ENCODE measurements around the gene EEF2K.
"Not testable (repeated sequence)": the region's sequence is repeated elsewhere in the genome, so short reads cannot be mapped to it uniquely, and the experiment has no call there.

The EEF2K gene

DNA sequence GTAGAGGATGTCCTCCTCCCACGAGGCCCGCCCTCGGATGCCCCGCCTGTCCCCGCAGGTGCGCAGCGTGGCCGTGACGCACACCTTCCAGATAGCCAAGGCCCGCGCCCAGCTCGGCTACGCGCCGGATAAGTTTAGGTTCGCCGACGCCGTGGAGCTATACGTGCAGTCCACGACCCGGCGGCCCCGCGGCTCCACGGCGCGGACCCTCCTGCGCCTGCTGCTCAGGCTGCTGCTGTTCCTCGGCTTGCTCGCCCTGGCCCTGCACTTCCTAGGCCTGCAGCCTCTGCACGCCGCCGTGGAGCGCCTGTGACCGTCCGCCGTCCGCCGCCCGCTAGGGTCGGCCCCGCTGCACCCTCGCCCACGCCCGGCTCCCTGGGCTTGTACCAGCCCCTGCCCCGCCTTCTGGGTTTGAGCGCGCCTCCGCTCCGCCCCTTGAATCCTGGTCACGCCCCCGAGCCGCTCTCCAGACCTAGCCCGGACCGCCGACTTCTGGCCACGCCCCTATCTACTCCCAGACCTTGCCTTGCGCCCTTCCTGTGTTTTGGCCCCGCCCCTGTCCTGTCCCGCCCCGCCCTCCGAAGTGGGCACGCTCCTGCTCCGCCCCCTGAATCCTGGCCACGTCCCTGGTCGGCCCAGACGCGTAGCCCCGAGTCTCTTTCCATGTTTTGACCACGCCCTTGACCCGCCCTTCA is 15.8 kb upstream of the EEF2K start:
- DNase-seq (ENCODE audit: low read depth) = peak; percentile 100

DNA sequence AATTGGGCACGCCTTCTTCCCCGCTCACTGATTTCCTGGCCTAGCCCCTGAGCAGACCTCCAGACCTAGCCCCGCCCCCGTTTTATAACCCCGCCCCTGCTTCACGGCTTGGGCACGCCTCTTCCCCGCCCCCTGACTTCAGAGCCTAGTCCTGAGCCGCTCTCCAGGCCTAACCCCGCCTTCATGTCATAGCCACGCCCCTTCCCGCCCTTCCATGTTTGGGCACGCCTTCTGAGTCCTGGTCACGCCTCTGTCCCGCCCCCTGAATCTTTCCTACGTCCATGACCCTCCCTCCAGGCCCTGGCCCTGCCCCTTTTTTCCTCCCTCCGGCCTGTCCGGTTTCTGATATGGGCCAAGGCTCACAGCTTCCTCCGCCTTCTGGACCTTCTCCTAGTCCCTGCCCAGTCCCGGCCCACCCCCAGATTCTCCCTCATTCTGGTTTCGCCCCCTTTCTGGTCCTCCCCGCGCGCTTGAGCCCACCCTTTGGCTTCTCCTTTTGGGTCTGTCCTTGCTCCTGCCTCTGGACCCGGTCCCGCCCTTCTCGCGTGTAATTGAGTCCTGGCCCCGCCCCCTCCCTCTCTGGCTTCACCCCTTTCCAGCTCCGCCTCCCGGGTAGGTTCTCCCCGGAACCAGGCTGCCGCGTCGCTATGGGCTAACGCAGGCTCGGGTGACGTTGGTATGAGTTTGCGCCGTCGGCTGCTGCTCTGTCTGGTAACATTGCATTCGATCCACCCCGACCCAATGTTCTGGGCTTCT is 15.1 kb upstream of the EEF2K start:
- DNase-seq (ENCODE audit: low read depth) = peak; percentile 98

DNA sequence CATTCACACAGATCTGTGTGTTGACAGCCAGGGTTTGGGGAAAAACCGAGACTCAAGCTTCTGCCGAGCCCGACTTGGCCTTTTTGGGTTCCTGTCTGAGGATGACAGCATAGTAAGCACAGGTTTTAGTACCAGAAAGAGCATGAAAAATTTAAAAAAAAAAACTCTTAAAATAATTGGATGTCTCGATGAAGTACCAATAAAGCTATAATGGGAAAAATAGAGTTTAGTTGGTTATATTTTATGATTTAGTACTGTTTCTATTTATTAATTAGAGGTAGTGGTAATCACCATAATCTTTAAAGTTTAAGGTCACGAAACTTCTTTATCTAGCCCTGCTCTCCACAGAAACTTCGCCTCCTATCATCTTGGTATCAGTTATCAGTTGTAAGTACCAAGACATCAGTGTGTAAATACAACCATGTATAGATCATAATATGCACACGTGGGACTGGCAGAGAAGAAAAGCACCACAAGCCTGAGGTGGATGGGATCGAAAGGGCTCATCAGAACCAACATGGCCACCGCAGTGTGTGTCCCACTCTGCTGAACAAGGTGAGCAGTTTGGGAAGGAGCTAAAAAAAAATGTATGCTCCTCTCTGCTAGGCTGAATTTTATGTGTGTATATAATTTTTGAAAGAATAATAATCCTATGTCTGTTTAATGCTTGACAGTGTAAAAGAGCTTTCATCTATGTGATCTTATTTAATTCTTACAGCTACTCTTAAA is 14.4 kb upstream of the EEF2K start:
- peak; percentile 29 for DNase-seq (ENCODE audit: low read depth)

GRCh38 chr16:22192261-22193062 is 13.6 kb upstream of the EEF2K start:
- peak; percentile 62 for DNase-seq (ENCODE audit: low read depth)

DNA sequence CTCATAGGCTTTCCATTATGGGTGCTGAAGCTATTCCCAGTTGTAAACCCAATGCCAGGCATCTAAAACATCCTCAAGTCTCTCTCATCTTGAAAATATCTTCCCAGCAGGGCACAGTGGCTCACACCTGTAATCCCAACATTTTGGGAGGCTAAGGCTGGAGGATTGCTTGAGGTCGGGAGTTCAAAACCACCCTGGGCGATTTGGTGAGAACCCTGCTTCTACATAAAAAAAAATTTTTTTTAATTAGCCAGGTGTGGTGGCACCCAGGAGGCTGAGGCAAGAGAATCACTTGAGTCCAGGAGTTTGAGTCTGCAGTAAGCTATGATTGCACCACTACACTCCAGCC is 13.0 kb upstream of the EEF2K start:
- no peak for DNase-seq (ENCODE audit: low read depth)

GRCh38 chr16:22194707-22195444 is 11.2 kb upstream of the EEF2K start:
- DNase-seq (ENCODE audit: low read depth) = no peak

GRCh38 chr16:22195445-22195694 is 10.7 kb upstream of the EEF2K start:
- DNase-seq (ENCODE audit: low read depth) = no peak

DNA sequence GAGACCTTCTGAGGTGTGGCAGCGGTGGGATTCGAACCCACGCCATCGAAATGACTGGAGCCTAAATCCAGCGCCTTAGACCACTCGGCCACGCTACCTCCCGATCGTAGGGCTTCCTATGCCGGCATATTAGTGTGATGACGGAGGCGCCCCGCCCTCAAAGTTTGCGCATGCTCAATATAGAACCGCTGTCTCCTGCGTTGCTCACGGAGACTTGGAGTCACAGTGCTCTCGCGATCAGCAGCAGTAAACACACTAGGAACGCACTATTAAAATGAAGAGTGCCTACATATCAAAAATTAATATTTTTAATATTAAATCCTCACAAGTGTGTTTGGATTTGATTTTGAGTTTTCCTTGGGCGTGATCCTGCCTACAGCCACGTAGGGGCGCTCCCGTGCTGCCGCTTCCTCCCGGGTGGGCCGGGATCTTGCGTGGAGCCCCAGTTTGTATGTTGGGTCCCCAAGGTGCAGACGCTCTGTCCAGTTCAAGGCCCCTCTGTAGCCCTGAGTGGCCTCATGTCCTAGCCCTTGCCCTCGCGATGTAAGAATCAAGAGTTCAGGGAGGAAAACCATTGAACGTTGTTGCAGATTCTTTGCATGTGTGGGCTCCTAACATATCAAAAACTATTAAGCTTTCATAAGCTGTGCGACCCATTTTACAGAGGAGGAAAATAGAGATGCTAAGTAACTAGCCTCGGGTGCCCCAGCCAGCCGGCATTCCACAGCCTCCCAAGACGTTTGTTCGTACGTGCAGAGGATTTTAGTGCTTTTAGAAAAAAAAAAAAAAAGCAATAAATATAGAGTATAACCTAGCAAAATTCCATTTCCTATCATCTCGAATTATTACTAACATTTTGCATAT is 10.2 kb upstream of the EEF2K start:
- DNase-seq (ENCODE audit: low read depth) = peak; percentile 91

GRCh38 chr16:22196559-22197168 is 9.4 kb upstream of the EEF2K start:
- DNase-seq (ENCODE audit: low read depth) = not testable (repeated sequence)

DNA sequence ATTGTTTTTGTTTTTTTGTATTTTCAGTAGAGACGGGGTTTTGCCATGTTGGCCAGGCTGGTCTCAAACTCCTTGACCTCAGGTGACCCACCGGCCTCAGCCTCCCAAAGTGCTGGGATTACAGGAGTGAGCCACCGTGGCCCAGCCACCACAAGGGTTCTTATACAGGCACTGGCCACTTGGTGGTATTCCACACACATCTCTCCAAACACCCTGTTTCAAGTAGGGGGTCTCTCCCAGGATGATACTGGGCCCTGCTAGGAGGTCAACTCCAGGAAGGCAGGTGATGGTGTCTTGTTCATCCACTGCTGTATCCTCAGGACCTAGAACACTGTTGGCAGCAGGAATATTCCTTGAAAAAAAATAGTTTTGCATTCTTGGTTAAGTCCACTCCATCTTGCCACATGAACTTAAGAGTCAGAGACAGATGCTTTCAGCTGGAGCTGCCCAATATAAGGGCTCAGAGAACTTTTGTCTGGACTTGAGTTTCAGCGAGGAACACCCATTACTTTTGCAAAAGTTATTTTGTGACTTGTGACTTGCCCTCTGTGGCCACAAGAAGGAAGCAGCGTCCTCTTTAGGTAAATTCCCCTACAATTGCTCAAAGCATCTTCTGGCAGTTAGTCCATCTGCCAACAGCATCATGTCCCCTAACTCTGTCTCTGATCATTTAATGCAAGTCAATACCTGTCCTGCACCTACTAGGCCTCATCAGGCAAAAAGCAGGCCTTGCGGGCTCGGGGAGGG is 7.4 kb upstream of the EEF2K start:
- no peak for DNase-seq (ENCODE audit: low read depth)

- no peak for DNase-seq (ENCODE audit: low read depth)
These were observed 3.8 kb upstream of the EEF2K start for GRCh38 chr16:22202261-22202637.

DNA sequence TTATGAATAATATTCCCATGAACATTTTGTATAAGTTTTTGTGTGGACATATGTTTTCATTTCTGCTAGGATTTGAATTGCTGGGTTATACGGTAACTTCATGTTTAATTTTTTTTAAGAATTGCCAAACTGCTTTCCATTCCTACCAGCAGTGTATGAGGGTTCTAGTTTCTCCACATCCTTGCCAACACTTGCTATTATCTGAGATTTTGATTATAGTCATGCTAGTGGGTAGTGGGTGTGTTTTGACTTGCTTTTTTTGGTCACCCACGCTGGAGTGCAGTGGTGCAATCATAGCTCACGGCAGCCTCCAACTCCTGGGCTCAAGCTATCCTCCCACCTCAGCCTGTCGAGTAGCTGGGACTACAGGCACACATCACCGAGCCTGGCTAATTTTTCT is 3.0 kb upstream of the EEF2K start:
- no peak for DNase-seq (ENCODE audit: low read depth)

DNA sequence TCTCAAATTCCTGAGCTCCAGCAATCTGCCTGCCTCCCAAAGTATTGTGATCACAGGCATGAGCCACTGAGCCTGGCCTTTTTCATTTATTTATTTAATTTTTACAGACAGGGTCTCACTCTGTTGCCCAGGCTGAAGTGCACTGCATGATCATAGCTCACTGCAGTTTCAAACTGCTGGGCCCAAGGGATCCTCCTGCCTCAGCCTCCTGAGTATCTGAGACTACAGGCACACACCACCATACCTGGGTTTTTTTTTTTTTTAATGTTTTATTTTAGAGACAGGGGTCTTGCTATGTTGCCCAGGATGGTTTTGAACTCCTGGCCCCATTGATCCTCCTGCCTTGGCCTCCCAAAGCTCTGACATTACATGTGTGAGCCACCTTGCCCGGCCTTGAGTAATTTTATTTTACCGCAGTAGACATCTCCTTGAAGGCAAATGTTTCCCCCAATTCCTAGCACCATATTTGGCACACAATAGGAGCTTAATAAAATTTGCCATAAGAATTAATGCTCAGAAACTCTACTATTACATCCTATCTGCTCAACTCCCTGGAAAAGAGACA is 1.9 kb upstream of the EEF2K start:
- DNase-seq (ENCODE audit: low read depth) = no peak

- no peak for DNase-seq (ENCODE audit: low read depth)
These were observed 483 bp upstream of the EEF2K start for GRCh38 chr16:22205577-22206012.

GRCh38 chr16:22206842-22207714 is 1.0 kb downstream of the EEF2K start:
- DNase-seq (ENCODE audit: low read depth) = peak; percentile 63

GRCh38 chr16:22207715-22208360 is 1.8 kb downstream of the EEF2K start:
- DNase-seq (ENCODE audit: low read depth) = no peak

GRCh38 chr16:22210285-22210684 is 4.2 kb downstream of the EEF2K start:
- no peak for DNase-seq (ENCODE audit: low read depth)

DNA sequence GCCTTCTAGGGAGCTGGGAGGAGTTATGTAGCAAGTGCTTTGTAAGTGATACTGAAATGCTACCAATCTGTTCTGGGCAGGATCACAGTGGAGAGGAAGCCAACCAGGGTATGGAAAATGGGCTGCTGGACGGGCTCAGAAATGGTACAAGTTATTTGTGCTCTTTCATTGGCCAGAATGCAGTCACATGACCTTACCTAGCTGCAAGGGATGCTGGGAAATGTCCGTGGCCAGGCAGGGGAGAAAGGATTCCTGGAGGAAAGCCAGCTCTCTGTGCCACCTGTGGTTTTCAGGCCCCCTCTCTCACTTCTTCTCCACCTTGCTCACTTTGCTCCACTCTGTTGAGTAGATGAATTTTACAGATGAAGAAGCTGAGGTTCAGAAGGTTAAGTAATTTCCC is 4.8 kb downstream of the EEF2K start:
- no peak for DNase-seq (ENCODE audit: low read depth)

Measured in activated T-cell treated with anti-CD3 and anti-CD28 coated beads for 24 hours (primary cell).